ENCODE results near the gene KIF2A.
A peak's percentile ranks its signal among the peaks of the same experiment; 100 is the strongest.

The KIF2A gene

DNA sequence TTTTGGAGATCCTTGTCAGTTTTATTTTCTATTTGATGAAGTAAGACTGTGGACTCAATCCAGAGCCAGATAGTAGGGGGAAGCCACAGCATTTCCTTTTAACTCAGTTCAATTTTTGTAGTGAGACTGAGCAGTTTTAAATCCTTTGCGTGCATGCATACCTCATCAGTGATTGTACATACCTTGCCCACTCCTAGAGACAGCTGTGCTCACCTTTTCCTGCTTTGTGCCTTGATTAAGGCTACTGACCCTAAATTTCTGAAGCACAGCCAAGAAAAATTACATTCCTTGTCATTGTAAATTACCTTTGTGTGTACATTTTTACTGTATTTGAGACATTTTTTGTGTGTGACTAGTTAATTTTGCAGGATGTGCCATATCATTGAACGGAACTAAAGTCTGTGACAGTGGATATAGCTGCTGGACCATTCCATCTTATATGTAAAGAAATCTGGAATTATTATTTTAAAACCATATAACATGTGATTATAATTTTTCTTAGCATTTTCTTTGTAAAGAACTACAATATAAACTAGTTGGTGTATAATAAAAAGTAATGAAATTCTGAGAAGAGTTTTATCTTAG, 79.9 kb downstream of the KIF2A start:
- Histone ChIP-seq H3K9me3 (no peaks in the 10 kb centered on the region), H3K27ac (no peak overlapping the region), H3K36me3 (peaks cover 96% of the 10 kb centered on the region), H3K4me3 (no peak overlapping the region), H3K4me1 (no peaks in the 10 kb centered on the region), H3K9ac (no peak overlapping the region), H3K4me2 (no peak overlapping the region), H4K20me1 (peaks cover 9% of the 10 kb centered on the region; the same call in 1 of the 2 replicates), H3K27me3 (no peaks in the 10 kb centered on the region)
- no peak for TF ChIP-seq Cebpa-rat (IDR thresholded peaks at IDR 0.05)

DNA sequence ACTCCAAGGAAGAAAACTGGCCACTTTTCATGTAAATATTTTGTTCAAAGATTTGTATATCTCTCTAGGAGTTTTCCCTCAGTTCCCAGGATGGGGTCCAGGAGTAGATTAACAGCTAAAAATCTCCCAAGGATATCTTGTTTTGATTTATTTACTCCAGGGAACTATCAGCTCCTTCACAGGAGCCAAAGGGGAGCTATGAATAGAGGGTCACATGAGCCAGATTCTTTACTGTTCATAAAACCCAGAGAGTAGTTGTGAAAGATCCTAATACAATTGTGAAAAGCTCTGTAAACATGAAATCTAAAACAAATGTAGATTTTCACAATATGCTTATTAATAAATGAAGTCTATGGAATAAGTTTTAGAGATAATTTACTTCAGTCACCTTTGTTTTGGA, 80.8 kb downstream of the KIF2A start:
- H3K36me3 ChIP-seq: peaks cover 91% of the 10 kb centered on the region
- no peak overlapping the region for H3K4me2 ChIP-seq
- no peak for TF ChIP-seq Cebpa-rat (IDR thresholded peaks at IDR 0.05)
- no peaks in the 10 kb centered on the region for H3K27me3 ChIP-seq
- no peak overlapping the region for H3K4me3 ChIP-seq
- no peak overlapping the region for H3K9ac ChIP-seq
- H4K20me1 ChIP-seq: peaks cover 9% of the 10 kb centered on the region; the same call in 1 of the 2 replicates
- H3K9me3 ChIP-seq: no peaks in the 10 kb centered on the region
- no peak overlapping the region for H3K27ac ChIP-seq
- H3K4me1 ChIP-seq: no peaks in the 10 kb centered on the region

DNA sequence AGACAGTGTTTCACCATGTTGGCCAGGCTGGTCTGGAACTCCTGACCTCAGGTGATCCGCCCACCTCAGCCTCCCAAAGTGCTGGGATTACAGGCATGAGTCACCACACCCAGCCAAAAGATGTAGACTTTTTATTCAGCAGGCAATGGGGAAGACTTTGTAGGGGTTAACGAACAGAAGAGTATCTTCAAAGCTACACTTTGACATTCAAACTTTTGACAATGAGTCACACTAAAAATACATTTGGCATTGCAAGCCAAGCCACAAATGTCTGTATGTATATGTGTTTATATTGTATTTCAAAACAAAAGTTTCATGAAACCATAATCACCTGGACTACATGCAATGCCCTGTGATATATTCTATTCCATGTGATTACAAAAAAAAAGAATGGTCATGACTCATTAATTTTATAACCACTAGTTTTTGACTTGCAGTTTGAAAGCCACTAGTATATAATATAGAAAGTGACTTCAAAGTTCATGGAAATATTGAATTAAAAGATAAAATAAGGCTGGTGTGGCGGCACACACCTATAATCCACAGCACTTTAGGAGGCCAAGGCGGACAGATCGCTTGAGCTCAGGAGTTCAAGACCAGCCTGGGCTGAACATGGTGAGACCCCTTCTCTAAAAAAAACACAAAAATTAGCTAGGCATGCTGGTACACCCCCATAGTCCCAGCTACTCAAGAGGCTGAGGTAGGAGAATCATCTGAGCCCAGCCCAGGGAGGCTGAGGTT, 89.4 kb downstream of the KIF2A start:
- Histone ChIP-seq H3K27me3 (no peaks in the 10 kb centered on the region), H3K4me1 (0 out of 2 replicates have a peak, but pooled peaks cover 3% of the 10 kb centered on the region), H3K36me3 (peaks cover 94% of the 10 kb centered on the region), H3K4me2 (no peak overlapping the region), H3K9ac (no peak overlapping the region), H3K9me3 (no peaks in the 10 kb centered on the region), H4K20me1 (peaks cover 17% of the 10 kb centered on the region; the same call in 1 of the 2 replicates), H3K4me3 (no peak overlapping the region), H3K27ac (no peak overlapping the region)
- no peak for TF ChIP-seq Cebpa-rat (IDR thresholded peaks at IDR 0.05)

- Histone ChIP-seq H3K4me3 (peak within 1 kb of the TSS; percentile 90), H3K9ac (peak within 1 kb of the TSS; percentile 94), H3K27me3 (no peaks in the 10 kb centered on the region), H3K36me3 (peaks cover 36% of the 10 kb centered on the region), H4K20me1 (peaks cover 20% of the 10 kb centered on the region; the same call in 1 of the 2 replicates), H3K4me2 (peak within 1 kb of the TSS; percentile 93), H3K27ac (peak within 1 kb of the TSS; percentile 94), H3K9me3 (no peaks in the 10 kb centered on the region), H3K4me1 (peaks cover 35% of the 10 kb centered on the region)
- TF ChIP-seq Cebpa-rat (IDR thresholded peaks at IDR 0.05): no peak
Observed at GRCh38 chr5:62403411-62404250, 97.6 kb downstream of the KIF2A start, which contains the start of gene DIMT1. DIMT1 (minus strand) TSS chr5:62403905; CDS start chr5:62403772, 133 bp downstream.

DNA sequence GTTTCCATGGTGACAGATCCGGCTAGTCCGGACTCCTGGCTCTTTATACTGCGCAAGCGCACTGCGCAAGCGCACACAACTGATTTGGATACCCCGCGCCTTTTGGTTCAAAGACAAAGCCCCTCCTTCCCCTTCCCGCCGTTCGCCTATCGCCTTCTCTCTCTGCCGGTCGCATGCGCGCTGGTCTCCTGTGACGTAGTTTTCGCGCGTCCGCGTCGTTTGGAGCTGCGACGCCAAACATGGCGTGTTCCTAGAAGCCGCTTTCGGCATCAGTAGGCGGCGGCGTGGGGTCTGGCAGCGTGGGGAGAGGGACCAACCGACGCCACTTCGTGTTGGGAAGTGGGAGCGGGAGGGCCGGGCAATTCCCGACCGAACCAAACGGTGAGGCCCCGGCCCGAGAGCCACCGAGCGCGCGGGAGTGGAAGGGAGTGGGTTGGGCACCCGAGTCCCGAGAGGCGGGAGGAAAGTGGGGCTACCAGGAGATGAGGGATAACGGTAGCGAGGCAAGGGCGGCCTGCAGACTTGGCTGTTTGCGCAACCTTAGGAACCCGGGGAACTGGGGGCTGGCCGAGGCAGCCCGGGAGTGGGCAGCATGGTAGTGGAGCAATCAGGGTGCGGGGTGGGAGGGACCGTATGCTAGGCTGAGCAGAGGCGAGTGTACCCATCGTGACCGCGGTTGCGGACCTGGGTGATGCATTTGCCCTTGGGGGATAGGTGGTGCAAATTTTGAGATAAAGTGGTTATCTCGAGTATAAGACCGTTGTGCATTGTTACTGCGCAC, 106.7 kb downstream of the KIF2A start, which contains the start of gene IPO11:
Gene IPO11 (plus strand): TSS at position 215 of the 781 bp plus-strand sequence. CDS start 24,517 bp downstream, outside the sequence.
- Histone ChIP-seq H4K20me1 (peaks cover 46% of the 10 kb centered on the region), H3K9me3 (no peaks in the 10 kb centered on the region), H3K4me3 (peak within 1 kb of the TSS; percentile 92), H3K4me2 (peak within 1 kb of the TSS; percentile 97), H3K36me3 (peaks cover 18% of the 10 kb centered on the region), H3K4me1 (peaks cover 22% of the 10 kb centered on the region), H3K27ac (peak within 1 kb of the TSS; percentile 88), H3K27me3 (no peaks in the 10 kb centered on the region), H3K9ac (peak within 1 kb of the TSS; percentile 88)
- TF ChIP-seq Cebpa-rat (IDR thresholded peaks at IDR 0.05): peak; percentile 49; the same call in 1 of the 2 replicates

- Histone ChIP-seq H3K9me3 (no peaks in the 10 kb centered on the region), H3K27ac (no peak overlapping the region), H3K4me1 (peaks cover 22% of the 10 kb centered on the region), H3K4me3 (peak overlapping the region; percentile 92), H3K4me2 (peak overlapping the region; percentile 97), H4K20me1 (peaks cover 55% of the 10 kb centered on the region), H3K27me3 (no peaks in the 10 kb centered on the region), H3K36me3 (peaks cover 27% of the 10 kb centered on the region), H3K9ac (peak overlapping the region; percentile 88)
- TF ChIP-seq Cebpa-rat (IDR thresholded peaks at IDR 0.05): no peak
Observed at GRCh38 chr5:62413711-62414110, 107.7 kb downstream of the KIF2A start.

- TF ChIP-seq Cebpa-rat (IDR thresholded peaks at IDR 0.05): no peak
- Histone ChIP-seq H3K36me3 (peaks cover 43% of the 10 kb centered on the region), H3K9ac (no peak overlapping the region), H3K27ac (no peak overlapping the region), H3K9me3 (no peaks in the 10 kb centered on the region), H3K4me1 (peaks cover 12% of the 10 kb centered on the region), H4K20me1 (peaks cover 89% of the 10 kb centered on the region), H3K4me2 (no peak overlapping the region), H3K4me3 (no peak overlapping the region), H3K27me3 (no peaks in the 10 kb centered on the region)
Observed at GRCh38 chr5:62418462-62419076, 112.6 kb downstream of the KIF2A start.

GRCh38 chr5:62419609-62420008, 113.6 kb downstream of the KIF2A start:
- no peaks in the 10 kb centered on the region for H3K9me3 ChIP-seq
- no peak overlapping the region for H3K4me2 ChIP-seq
- peaks cover 2% of the 10 kb centered on the region for H3K4me1 ChIP-seq
- H3K9ac ChIP-seq: no peak overlapping the region
- peaks cover 87% of the 10 kb centered on the region for H4K20me1 ChIP-seq
- H3K4me3 ChIP-seq: no peak overlapping the region
- peaks cover 52% of the 10 kb centered on the region for H3K36me3 ChIP-seq
- TF ChIP-seq Cebpa-rat (IDR thresholded peaks at IDR 0.05): no peak
- no peaks in the 10 kb centered on the region for H3K27me3 ChIP-seq
- H3K27ac ChIP-seq: no peak overlapping the region

All from BLaER1 (cell line).